HG03460 (cell line): Measurements from ENCODE around the gene BCL10.

Source experiments
- ATAC-seq: cut with Tn5 transposase; IDR thresholded peaks from one replicate; pipeline ENCODE4 v1.9.1; 2021; ENCODE audit not compliant: unreplicated experiment

BCL10 gene

DNA sequence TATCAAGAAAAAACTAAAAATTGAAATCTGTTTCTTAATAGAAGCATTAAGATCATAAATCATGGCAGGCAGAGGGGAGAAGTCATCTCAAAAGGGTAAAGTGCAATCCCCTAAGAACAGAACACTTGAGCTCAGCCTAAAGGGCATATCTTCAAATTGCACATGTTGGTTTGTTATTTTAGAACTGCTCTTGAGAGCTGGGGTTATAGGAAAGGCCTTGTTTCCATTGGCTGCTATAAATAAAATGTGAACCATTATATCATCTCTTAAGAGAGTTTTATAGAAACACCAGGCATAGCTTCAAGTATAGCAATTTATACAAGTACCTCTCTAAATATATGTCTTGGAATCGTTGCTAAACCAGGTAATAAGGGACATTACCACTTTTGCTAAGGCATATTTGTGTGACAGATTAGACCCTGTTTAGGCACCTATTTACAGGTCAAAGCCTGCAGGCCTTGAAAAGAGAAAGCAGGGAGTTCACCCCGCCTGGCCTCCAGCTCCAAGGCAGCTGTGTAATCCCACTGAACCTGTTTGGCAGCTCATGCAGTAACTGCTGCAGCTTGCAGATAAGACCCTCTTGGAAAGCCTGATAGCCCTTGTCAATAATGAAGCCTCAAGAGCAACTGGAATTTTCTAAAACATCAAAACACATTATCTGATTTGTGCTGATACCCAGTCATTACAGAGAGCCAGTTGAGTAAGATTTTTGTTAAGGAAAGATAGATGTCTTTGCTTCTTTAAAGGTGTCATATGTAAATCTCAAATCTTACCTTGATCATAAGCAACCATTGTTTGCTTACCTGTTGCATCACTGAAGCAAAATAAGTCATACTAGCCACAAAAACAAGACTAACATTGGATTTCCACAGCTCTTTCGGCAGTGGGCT, 51.5 kb downstream of the BCL10 start:
- ATAC-seq, result no peak

DNA sequence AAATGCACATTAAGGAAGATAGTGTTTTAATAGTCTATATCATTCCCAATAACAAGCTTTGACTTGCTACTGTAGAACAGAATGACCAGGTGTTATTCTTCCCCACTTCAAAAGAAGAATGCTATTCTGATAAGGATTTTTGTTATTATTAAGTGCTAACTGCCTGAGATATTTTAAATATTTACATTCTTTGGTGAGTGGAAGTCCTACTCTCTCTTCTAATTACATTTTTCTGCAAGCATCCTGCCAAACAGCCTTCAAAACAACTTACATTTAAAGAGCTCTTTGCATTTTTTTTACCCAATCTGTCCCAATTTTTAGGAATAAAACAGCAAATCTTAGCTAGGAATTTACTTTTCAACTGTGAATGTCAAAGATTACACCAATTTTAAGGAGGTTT, 52.1 kb downstream of the BCL10 start:
- ATAC-seq, result no peak

DNA sequence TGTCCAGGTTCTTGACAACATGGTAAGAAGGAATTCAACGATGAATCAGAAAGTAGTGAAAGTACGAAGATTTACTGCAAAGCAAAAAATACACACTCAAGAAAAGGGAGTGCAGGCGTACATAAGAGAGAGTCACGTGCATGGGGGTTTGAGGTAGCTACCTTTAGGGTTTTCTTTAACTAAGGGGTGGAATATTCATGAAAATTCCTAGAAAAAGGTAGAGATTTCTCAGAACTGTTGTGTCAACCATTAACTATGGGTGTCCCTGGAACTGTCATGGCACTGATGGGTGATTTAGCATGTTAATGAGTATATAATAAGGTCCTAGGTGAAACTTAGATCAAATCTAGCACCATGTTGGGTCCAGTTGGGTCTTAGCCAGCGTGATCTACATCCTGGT, 53.1 kb downstream of the BCL10 start:
- ATAC-seq, result no peak

DNA sequence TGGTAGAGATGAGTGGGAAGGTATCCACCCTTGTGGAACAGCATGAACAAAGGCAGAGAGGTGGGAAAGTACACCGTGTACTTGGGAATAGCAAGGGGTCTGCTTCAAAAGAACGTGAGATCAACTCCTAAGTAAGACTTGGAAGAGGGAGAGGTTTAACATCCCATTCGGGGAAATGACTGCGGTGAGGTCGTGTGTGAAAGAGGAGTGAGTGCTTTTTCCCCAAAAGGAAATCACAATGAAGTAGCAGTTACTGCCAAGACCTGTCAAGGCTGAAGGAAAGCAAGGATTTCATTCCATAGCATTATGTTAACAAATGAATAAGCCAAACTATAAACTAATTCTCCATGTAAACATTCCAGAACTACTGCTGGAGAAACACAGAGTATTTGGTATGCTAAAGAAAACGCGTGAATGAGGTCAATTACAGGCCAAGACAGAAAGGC, 55.7 kb downstream of the BCL10 start:
- ATAC-seq, result no peak

DNA sequence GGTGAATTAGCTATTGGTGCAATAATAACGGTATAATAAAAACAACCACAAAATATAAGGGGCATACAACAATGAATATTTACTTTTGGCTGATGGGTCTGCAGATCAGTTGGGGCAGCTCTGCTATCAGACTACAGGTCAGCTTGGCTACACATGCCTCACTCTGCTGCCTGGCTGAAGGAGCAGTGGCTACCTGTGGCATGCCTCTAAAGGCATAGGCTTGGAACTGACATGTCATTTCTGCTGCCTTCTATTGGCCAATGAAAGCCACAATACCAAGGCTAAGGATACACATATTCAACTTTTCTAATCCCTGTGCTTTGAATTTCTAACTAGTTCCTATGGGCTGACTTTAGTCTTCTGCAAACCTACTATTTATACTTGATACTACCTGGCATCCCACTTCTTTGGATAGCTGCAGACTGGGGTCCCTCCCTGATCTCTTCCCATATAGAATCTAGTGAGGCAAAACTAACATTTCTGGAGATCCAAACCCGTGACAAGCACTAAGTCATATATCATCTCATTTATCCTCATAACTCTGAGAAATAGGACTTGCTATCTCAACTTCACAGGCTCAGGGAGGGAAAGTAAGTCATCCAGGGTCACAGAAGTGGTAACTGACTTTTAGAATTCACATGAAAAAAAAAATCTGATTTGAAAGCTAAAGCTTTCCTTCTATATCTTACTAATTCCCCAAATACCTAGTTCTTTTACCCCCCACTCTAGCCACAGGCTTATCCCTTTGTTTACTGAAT, 56.4 kb downstream of the BCL10 start:
- ATAC-seq, result no peak

DNA sequence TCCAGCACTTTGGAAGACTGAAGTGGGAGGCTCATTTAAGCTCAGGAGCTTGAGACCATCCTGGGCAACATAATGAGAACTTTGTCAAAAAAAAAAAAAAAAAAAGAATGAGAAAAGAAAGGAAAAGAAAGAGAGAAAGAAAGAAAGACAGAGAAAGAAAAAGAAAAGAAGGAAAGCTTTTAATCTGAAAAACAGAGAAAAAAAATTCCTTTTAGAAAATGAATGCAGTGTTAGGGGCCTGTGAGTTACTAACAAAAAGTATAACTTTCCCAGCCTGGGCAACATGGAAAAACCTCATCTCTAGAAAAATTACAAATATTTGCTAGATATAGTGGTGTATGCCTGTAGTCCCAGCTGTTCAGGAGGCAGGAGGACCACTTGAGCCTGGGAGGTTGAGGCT, 59.7 kb downstream of the BCL10 start:
- no peak for ATAC-seq
